ENCODE measurements around the gene ZNF521. TPM values are rescaled to one million over a fixed set of nuclear protein-coding genes. Genes with fewer than 3 reads are reported as not detected.

Gene ZNF521
- total and polyA plus RNA-seq, 10 of the 15 experiments (the other 5 are each of a cell fraction or from before 2014, with no cell fraction given): 0.02 to 0.05 (median 0.04) TPM; not detected in 6

- in situ Hi-C loops (cut with MboI): no loop called here
- DNase-seq (ENCODE audit: low read depth, low spot score) (no peak), FAIRE-seq (no peak), ATAC-seq (no peak)
- ChIA-PET CTCF (interaction anchor here (0.6 kb wide), 1 partner anchor 492 kb away, joined by 3 read pairs; no protein-coding TSS in a partner anchor), SMC1A (ENCODE audit: uncharacterized antibody, unreplicated experiment) (interaction anchor here (1.3 kb wide), 1 partner anchor 18 kb away, joined by 3 read pairs; no protein-coding TSS in a partner anchor), RAD21 (ENCODE audit: unreplicated experiment) (no interaction called here), POLR2A (no interaction called here)
- H4K20me1 ChIP-seq (ENCODE audit: control insufficient read depth, insufficient read depth): no peaks in the 10 kb centered on the region
- H2AFZ ChIP-seq (ENCODE audit: control insufficient read depth, low read depth, low read length): no peak overlapping the region
- H3K4me1 ChIP-seq (ENCODE audit: control insufficient read depth, insufficient read depth, low read length): no peaks in the 10 kb centered on the region
- H3K9me3 ChIP-seq (replicated peaks; ENCODE audit: control insufficient read depth, insufficient read depth, low read length): no peaks in the 10 kb centered on the region
- no peak overlapping the region for H3K27ac ChIP-seq (ENCODE audit: control insufficient read depth, insufficient read depth)
- no peak overlapping the region for H3K4me3 ChIP-seq
- no peak overlapping the region for H3K4me2 ChIP-seq (ENCODE audit: control insufficient read depth, insufficient read depth)
- TF ChIP-seq USF2 (IDR thresholded peaks at IDR 0.05; ENCODE audit: borderline replicate concordance, low read depth, low read length) (no peak), SPI1 (IDR thresholded peaks at IDR 0.05; ENCODE audit: borderline replicate concordance, insufficient read depth, low read depth, low read length) (no peak), BMI1 (IDR thresholded peaks at IDR 0.05; ENCODE audit: borderline replicate concordance) (no peak), TCF12 (IDR thresholded peaks at IDR 0.05; ENCODE audit: low read depth, low read length) (no peak), CTCF (IDR thresholded peaks at IDR 0.05 in 2 of 3, conservative IDR thresholded peaks at IDR 0.05 in 1 of 3; ENCODE audit: control insufficient read depth in 2 of 3, extremely low read depth in 1 of 3, insufficient read depth in 1 of 3, low read depth in 3 of 3, low read length in 3 of 3) (no peak), BACH1 (IDR thresholded peaks at IDR 0.05; ENCODE audit: borderline replicate concordance) (no peak)
- H3K9ac ChIP-seq (ENCODE audit: control insufficient read depth, insufficient read depth, low read length): no peak overlapping the region
- no peaks in the 10 kb centered on the region for H3K27me3 ChIP-seq (replicated peaks in 1 of 2; ENCODE audit: control insufficient read depth in 2 of 2, insufficient read depth in 2 of 2, low read length in 1 of 2)
- no peaks in the 10 kb centered on the region for H3K36me3 ChIP-seq (ENCODE audit: control insufficient read depth in 2 of 2, insufficient read depth in 2 of 2, low read length in 1 of 2)
- 0% methylated on average over 3 of the region's 3 CpGs for WGBS (ENCODE audit: insufficient coverage, insufficient replicate concordance, low lambda C conversion rate, missing lambda C conversion rate)
- BruUV-seq (replicated peaks): no TSS peak
- no peaks in the 10 kb centered on the region for H3K79me2 ChIP-seq (ENCODE audit: control insufficient read depth, insufficient read depth, low read length)
- intact Hi-C loops (cut with micrococcal nuclease; ENCODE audit: unreplicated experiment): loop anchor here (5.0 kb wide), 1 partner anchor 362 kb away; no protein-coding TSS in a partner anchor
Observed at GRCh38 chr18:25239151-25239550, 112.8 kb downstream of the ZNF521 start.
